Measurements from ENCODE around the gene PAX7. TPM values are rescaled to one million over a fixed set of nuclear protein-coding genes. Genes with fewer than 3 reads are reported as not detected.

PAX7 gene
- total RNA-seq, 1 experiment from 2014 or later = 0.15 TPM

DNA sequence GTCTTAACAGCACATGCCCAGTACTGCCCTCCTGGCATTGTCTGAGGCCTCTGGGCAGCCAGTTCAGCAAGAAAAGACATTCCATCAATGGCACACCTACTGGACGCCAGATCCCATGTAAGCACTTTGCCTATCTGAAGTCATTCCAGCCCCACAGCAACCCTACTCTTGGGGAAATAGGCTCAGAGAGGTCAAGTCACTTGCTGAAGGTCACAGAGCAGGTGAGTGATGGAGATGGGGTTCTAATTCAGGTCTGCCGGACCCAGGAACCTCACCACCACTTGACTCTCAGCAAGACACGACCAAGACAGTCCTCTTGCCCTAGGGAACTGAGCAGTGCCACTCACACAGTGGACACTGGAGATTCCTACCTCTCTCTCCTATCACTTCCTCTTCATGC lies 79.4 kb downstream of the PAX7 start:
- Histone ChIP-seq H2BK15ac (ENCODE audit: low read depth, low read length) (no peak overlapping the region), H3K79me2 (ENCODE audit: insufficient read depth, low read length) (no peaks in the 10 kb centered on the region), H3K18ac (ENCODE audit: insufficient read length, low read depth, low read length) (no peak overlapping the region), H2BK20ac (ENCODE audit: low read depth, low read length, poor library complexity, severe bottlenecking) (no peak overlapping the region), H3K56ac (ENCODE audit: insufficient read length, low read depth, low read length) (no peak overlapping the region), H3K4me2 (ENCODE audit: insufficient read depth, insufficient read length, low read length) (no peak overlapping the region), H4K5ac (ENCODE audit: insufficient read length, low read depth, low read length) (no peak overlapping the region), H3K23me2 (ENCODE audit: insufficient read length, low read depth, low read length, poor library complexity, severe bottlenecking) (no peaks in the 10 kb centered on the region), H3K23ac (ENCODE audit: insufficient read length, low read depth, low read length) (no peak overlapping the region), H3K9ac (ENCODE audit: extremely low read depth, insufficient read length, low read length) (no peak overlapping the region), H2AK5ac (ENCODE audit: insufficient read length, low read length) (no peak overlapping the region), H3K4me1 (ENCODE audit: insufficient read depth, low read length) (no peaks in the 10 kb centered on the region), H3K27ac (ENCODE audit: insufficient read length, low read depth, low read length) (no peak overlapping the region), H3K14ac (ENCODE audit: insufficient read depth, low read length) (no peak overlapping the region; the same call in 1 of the 2 replicates), H3K9me3 (ENCODE audit: control insufficient read depth, low read depth, low read length) (no peaks in the 10 kb centered on the region), H3K4ac (ENCODE audit: low read depth, low read length) (no peak overlapping the region), H3K79me1 (ENCODE audit: insufficient read depth, low read depth, low read length, poor library complexity, severe bottlenecking) (no peaks in the 10 kb centered on the region), H2BK120ac (ENCODE audit: low read depth, low read length, poor library complexity, severe bottlenecking) (no peak overlapping the region), H3K27me3 (ENCODE audit: insufficient read depth, low read length) (no peaks in the 10 kb centered on the region; the same call in 1 of the 2 replicates), H4K20me1 (ENCODE audit: control insufficient read depth, insufficient read depth, insufficient read length) (no peaks in the 10 kb centered on the region), H2BK12ac (ENCODE audit: insufficient read length, low read depth, low read length) (no peak overlapping the region), H2BK5ac (ENCODE audit: insufficient read length, low read length) (no peak overlapping the region), H3T11ph (ENCODE audit: low read length) (no peak overlapping the region), H4K91ac (ENCODE audit: insufficient read length, low read depth, low read length) (no peak overlapping the region), H2AFZ (ENCODE audit: low read length) (no peak overlapping the region), H4K8ac (replicated peaks; ENCODE audit: insufficient read length, low read depth, low read length) (no peak overlapping the region)
- WGBS (ENCODE audit: extremely low coverage, insufficient read length, low lambda C conversion rate) = no CpG with 5 or more reads among the region's 3 CpGs
- Mint-ChIP-seq H3K27me3 (ENCODE audit: low read depth) (peaks cover 93% of the 10 kb centered on the region), H3K4me1 (peaks cover 2 to 8% of the 10 kb centered on the region in 2 experiments; a peak in 2 of 4 replicates), H3K27ac (no peak overlapping the region), H3K9me3 (no peaks in the 10 kb centered on the region), H3K4me3 (no peak overlapping the region), H3K36me3 (ENCODE audit: insufficient read depth in 1 of 3, low read depth in 3 of 3) (no peaks in the 10 kb centered on the region)
- no peak for DNase-seq
- TF ChIP-seq, protein P1, sequence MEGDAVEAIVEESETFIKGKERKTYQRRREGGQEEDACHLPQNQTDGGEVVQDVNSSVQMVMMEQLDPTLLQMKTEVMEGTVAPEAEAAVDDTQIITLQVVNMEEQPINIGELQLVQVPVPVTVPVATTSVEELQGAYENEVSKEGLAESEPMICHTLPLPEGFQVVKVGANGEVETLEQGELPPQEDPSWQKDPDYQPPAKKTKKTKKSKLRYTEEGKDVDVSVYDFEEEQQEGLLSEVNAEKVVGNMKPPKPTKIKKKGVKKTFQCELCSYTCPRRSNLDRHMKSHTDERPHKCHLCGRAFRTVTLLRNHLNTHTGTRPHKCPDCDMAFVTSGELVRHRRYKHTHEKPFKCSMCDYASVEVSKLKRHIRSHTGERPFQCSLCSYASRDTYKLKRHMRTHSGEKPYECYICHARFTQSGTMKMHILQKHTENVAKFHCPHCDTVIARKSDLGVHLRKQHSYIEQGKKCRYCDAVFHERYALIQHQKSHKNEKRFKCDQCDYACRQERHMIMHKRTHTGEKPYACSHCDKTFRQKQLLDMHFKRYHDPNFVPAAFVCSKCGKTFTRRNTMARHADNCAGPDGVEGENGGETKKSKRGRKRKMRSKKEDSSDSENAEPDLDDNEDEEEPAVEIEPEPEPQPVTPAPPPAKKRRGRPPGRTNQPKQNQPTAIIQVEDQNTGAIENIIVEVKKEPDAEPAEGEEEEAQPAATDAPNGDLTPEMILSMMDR (conservative IDR thresholded peaks at IDR 0.05) = no peak

Data from H9 (cell line).